GM21526 (cell line): ENCODE data around the gene SGPP2.
"Not testable (repeated sequence)": the region's sequence is repeated elsewhere in the genome, so short reads cannot be mapped to it uniquely, and the experiment has no call there.

Source experiments
- ATAC-seq: cut with Tn5 transposase; IDR thresholded peaks from one replicate; pipeline ENCODE4 v1.9.1; 2021; ENCODE audit warnings: moderate library complexity; ENCODE audit not compliant: unreplicated experiment, low FRiP score

SGPP2 gene

DNA sequence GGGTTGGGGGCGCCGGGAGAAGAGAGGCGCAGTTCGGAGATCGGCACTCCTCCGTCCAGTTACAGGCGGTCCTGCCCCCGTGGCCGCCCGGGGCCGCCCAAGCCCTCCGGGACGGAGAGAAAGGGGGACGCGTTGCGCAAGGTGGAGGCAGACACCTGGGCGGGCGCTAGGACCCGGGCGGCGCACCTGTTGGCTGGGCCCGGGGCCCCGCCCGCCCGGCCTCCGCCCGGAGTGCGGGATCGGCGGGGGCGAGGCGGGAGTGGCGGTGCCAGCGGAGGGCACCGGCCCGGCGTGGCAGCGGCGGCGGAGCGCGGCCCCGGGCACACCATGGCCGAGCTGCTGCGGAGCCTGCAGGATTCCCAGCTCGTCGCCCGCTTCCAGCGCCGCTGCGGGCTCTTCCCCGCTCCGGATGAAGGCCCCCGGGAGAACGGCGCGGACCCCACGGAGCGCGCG, at the start of gene SGPP2:
Gene SGPP2 (plus strand): TSS at position 268 of the 453 bp plus-strand sequence. CDS start 60 bp downstream, at position 328.
- ATAC-seq, result peak; percentile 27

- ATAC-seq, result no peak
Measured at GRCh38 chr2:222375798-222376197, 48.5 kb upstream of the SGPP2 start.

DNA sequence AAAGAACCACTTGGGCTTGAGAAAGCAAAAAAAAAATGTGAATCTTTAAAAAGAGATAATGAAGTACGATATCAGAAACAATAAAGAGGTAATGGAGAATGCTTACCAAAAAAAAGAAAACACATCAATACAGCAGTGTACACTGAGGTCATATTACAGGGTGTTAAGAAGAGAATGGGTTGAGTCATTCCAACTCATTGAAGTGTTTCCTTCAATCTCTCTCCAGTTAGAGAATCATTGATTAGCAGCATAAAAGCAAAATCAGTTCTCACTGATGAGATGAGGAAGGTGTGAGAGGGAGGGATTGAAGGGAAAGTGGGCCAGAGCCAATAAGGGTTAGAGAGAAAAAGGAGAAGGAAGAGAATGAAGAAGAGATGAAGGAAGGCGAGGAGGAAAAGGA, 43.9 kb upstream of the SGPP2 start:
- ATAC-seq, result no peak

DNA sequence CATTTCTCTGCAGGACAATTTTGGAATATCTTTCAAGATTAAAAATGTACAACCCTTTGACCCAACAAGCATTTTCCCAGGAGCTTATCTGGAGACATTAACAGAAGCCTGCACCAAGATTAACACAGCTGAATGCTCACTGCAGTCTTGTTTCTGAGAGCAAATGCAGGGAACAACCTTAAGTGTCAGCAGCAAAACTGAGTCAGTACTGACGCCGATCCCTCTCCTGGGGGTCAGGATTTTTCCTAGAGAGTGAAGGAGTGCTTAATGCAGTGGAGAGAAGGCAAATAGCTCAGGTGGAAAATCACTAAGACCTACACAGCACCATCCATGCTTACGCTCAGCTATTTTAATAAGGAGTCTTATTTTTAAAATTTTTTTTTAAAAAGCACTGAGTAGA, 42.8 kb upstream of the SGPP2 start:
- no peak for ATAC-seq

DNA sequence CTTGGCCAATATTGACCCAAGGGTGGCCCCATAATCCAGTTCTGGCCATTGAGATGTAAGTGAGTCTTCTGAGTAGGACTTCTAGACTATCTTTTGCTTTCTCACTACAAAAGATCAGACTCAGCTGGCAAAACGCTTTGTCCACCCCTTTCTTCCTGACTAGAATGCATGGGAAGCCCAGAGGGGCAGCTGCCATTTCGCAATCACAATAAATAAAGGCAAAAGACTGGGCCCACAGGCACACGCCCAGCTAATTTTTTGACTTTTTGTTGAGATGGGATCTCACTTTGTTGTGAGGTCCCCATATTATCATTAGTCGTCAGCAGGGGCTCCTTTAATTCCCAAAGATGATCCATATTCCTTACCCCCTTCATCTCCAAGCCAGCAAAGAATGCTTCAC, 41.1 kb upstream of the SGPP2 start:
- ATAC-seq, result no peak

DNA sequence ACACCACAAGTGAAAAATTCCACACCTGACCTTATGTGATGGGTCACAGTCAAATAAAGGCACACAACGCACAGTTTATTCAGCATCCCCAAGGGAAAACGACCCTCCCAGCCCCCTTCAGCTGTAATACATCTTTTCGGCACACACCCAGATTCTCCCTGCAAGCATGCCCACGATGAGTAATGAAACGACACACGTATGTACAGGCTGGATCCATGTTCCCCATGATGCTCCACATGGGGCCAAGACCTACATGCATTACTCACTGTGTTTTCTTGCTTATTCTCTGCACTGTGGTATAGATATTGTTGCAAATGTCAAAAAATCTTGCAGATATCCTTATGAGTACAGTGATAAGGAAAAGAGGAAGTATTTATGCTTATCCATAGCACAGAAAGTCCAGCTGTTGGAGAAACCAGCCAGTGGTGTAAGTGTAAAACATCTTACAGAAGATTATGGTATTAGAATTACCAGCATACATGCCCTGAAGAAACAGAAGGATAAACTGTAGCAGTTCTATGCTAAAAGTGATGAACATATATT, 32.5 kb upstream of the SGPP2 start:
- no peak for ATAC-seq

DNA sequence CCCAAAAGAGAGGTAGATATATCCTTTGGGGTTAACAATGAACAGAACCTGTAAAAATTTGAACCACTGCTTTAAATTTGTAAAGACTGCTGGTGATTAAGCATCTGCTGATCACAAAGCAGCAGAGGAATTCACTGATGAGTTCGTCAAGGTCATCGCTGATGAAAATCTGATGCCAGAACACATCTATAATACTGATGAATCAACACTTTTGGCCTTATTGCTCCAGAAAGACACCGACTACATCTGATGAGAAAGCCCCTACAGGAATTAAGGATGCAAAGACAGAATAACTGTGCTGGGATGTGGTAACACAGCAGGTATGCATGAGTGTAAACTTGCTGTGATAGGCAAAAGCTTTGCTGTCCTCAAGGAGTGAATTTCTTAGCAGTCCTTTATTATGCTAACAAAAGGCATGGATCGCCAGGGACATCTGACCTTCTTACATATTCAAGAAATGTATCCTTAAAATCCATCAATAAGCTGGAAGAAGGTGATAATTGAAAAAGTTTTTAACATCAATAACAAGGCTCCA, 30.5 kb upstream of the SGPP2 start:
- no peak for ATAC-seq

- no peak for ATAC-seq
Measured at GRCh38 chr2:222398446-222398885, 25.9 kb upstream of the SGPP2 start.

GRCh38 chr2:222399038-222399783, 25.1 kb upstream of the SGPP2 start:
- ATAC-seq, result no peak

DNA sequence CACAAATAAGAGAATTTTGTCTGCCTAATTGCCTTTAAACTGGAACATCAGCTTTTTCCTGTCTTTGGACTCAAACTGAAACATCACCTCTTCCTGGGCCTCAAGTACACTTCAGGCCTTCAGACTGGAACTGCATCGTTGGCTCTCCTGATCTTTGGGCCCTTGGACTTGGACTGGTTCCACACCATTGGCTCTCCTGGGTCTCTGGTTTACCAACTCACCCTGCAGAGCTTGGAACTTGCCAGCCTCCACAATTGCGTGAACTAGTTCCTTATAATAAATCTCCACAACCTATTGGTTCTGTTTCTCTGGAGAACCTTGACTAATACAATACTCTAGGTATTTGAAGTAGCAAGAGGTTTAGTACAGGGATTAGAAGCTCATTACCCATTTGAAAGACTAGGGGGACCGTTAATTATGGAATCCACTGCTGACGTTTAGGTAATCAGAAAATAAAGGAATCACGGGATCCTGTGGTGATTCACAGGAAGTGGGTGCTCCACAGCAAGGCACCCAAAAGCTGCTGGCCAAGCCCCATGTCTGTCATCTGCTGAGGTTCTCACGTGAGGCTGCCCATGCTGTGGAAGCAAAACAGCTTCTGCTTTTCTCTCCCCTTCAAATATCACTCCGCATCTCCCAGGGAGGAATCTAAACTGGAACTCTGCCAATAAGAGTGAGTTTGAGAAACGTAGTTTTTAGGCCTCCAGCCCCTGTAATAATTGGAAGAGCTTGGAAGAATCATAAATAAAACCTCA, 20.0 kb upstream of the SGPP2 start:
- ATAC-seq, result no peak

DNA sequence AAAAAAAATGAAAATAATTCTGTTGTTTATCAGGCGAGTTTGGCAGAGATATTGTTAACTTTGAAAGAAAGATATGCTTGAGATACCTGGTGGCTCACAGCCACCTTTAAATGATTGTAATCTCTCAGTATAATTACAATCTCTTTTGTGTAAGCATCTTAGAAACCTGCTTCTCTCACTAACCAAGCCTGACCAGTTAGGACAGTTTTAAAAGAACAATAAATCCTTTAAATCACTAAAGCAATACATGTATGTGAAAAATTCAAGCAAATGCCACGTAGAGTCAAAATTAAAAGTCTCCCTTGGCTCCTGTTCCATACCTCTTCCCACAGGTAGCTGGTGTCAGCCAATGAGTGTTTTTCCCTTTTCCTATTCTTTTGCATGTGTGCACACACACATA, 15.7 kb upstream of the SGPP2 start:
- no peak for ATAC-seq

GRCh38 chr2:222410534-222410933, 13.8 kb upstream of the SGPP2 start:
- no peak for ATAC-seq

GRCh38 chr2:222412334-222412733, 12.0 kb upstream of the SGPP2 start:
- not testable (repeated sequence) for ATAC-seq

DNA sequence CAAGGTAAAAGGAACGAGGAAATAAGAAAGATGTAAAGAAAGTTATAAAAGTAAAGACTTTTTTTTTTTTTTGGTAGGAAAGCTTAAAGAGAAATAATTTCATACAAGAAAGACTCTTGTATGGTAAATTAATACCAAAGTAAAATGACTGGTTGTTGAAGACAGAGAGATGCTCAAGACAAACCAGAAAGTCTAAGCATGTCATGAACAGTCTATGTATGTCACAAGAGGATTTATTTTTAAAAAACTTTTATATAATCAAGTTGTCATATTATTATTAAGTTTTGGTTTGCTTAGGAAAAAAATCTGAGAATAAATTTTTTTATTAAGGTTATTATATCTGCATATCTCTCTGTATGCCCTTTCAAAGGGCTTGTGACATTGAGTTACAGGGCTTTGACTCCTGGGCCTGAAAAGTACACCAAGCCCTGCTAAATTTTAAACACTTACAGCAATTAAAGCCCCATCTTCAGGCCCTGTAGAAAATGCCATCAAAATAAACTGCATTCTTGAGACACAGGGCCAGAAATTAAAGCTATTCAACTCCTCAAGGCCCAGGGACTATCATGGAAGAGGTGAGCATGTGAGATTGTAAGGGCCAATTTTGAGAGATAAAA, 10.9 kb upstream of the SGPP2 start:
- ATAC-seq, result no peak

GRCh38 chr2:222418739-222419138, 5.6 kb upstream of the SGPP2 start:
- ATAC-seq, result no peak

DNA sequence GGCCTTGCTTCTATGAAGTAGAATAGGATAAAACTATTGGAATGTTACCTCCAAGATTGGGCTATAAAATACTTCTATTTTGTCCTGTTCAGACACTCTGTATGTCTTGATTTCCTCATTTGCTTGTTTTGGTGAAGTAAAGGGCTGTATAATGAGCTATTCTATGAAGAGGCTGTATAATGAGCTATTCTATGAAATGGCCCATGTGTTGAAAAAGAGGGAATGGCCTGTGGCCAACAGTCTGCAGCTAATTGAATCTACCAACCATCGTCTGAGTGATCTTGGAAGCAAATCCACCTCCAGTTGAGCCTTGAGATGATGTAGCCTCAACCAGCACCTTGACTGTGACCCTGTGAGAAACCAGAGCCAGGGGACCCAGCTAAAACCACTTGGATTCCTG, 3.8 kb upstream of the SGPP2 start:
- no peak for ATAC-seq

GRCh38 chr2:222421626-222422025, 2.7 kb upstream of the SGPP2 start:
- no peak for ATAC-seq

DNA sequence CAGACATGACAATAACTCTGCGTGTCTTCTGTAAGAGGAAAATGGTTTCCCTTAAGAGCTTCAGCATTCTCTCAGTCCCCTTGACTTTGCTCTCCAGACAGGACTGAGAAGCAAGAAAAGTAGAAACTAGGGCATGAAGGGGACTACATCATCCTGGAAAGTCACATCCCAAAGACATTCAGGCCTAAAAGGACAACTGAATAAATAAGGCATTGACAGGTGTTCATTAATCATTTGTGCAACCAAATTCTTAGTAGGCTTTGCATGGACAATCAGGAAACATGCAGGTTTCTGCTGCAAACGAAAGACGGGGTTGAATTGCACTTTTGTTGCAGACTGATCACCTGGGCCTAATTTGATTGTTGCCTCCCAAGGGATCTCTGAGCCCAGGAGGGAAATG, 1.2 kb upstream of the SGPP2 start:
- no peak for ATAC-seq

DNA sequence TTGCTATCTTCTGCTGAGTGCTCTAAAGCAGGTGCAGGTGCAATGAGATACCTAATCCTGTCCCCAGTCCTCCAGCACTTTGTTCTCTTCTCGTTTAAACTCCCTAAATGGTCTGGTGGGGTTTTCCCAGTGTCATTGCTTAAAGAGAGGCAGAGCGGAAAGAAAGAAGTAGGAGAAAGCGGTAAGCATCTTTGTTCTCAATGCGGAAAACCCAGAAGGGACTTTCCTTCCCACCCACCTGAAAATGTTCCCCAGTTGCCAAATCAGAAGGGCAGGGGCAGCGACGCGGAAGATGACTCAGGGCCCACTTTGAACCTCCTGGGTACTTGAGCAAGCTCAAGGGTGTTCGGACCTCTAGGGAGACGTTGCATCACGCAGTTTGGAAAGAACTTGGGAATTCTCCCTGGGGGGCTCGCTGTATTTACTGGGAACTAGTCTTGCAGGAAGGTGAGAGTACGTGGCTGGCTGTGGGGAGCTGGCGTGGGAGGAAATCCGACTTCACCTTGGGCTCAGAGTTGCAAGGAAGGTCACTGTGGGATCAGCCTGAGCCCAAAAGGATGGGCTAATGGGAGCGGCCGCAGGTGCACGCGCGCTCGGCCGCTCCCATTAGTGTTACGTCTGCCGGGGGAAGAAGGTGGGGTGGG, 589 bp upstream of the SGPP2 start:
- no peak for ATAC-seq
